Hepatocyte (in vitro differentiated cells): Measurements from ENCODE around the gene SYTL1. TPM values are rescaled to one million over a fixed set of nuclear protein-coding genes. Genes with fewer than 3 reads are reported as not detected.

ENCODE experiments used
- DNase-seq: peaks from one replicate; pipeline ENCODE4 v3.0.0-alpha.2; 2016; ENCODE audit warnings: low spot score
- H2AFZ ChIP-seq: fragments of 200-600 bp; sonication (generic); 2 replicates; pipeline ENCODE4 v1.6.0; 2016; ENCODE audit warnings: antibody characterized with exemption, mild to moderate bottlenecking
- H3K27ac ChIP-seq: fragments of 200-600 bp; sonication (generic); 2 replicates; pipeline ENCODE4 v1.5.1; 2016; ENCODE audit warnings: mild to moderate bottlenecking
- H3K27me3 ChIP-seq: fragments of 200-600 bp; sonication (generic); 2 replicates; pipeline ENCODE4 v1.6.1; 2016
- H3K36me3 ChIP-seq: fragments of 200-600 bp; sonication (generic); replicated peaks from 2 replicates; pipeline ENCODE4 v1.5.1; 2016; ENCODE audit warnings: low read depth; ENCODE audit not compliant: insufficient read depth
- H3K4me1 ChIP-seq: fragments of 200-600 bp; sonication (generic); 2 replicates; pipeline ENCODE4 v1.5.1; 2016; ENCODE audit warnings: mild to moderate bottlenecking, moderate library complexity; ENCODE audit not compliant: insufficient read depth
- H3K4me2 ChIP-seq: fragments of 200-600 bp; sonication (generic); 2 replicates; pipeline ENCODE4 v1.6.0; 2016
- H3K4me3 ChIP-seq: fragments of 200-600 bp; sonication (generic); 2 replicates; pipeline ENCODE4 v1.5.1; 2016; ENCODE audit warnings: mild to moderate bottlenecking
- H3K79me2 ChIP-seq: fragments of 200-600 bp; sonication (generic); 2 replicates; pipeline ENCODE4 v1.6.0; 2017; ENCODE audit warnings: mild to moderate bottlenecking
- H3K9me2 ChIP-seq: fragments of 200-600 bp; sonication (generic); replicated peaks from 2 replicates; pipeline ENCODE4 v1.6.0; 2017; ENCODE audit warnings: mild to moderate bottlenecking; ENCODE audit not compliant: insufficient read depth
- H3K9me3 ChIP-seq: fragments of 200-600 bp; sonication (generic); 2 replicates; pipeline ENCODE4 v1.5.1; 2016; ENCODE audit warnings: low read depth, mild to moderate bottlenecking
- H4K20me1 ChIP-seq: fragments of 200-600 bp; sonication (generic); 2 replicates; pipeline ENCODE4 v1.6.0; 2016; ENCODE audit warnings: mild to moderate bottlenecking; ENCODE audit not compliant: insufficient read depth, poor library complexity, severe bottlenecking
- EZH2 ChIP-seq: fragments of 200-600 bp; sonication (generic); IDR thresholded peaks from 2 replicates; pipeline ENCODE4 v1.6.1; 2016; ENCODE audit warnings: antibody characterized with exemption, mild to moderate bottlenecking, borderline replicate concordance
- EZH2phosphoT487 ChIP-seq: fragments of 200-600 bp; sonication (generic); IDR thresholded peaks from one replicate; pipeline ENCODE4 v1.6.1; 2018; ENCODE audit warnings: antibody characterized with exemption, mild to moderate bottlenecking, low read depth, moderate library complexity; ENCODE audit not compliant: unreplicated experiment, severe bottlenecking
- WGBS: methylation state at CpG from one replicate; pipeline ENCODE4 v1.1.6; 2016; ENCODE audit warnings: low lambda C conversion rate; ENCODE audit errors: missing lambda C conversion rate; 5-methylcytosine and 5-hydroxymethylcytosine counted together
- polyA plus RNA-seq: library from polyadenylated mRNA; unstranded; fragments of >200 nt; fragmentation: Nextera tagmentation; extraction: Ambion mirVana; gene quantifications from 2 replicates; pipeline ENCODE4 v1.2.1, GENCODE V29; 2016
- total RNA-seq: library from RNA; depleted of rRNA; stranded (reverse); fragments of >200 nt; gene quantifications from 2 replicates; pipeline ENCODE4 v1.2.3, GENCODE V29; 2014
- TF ChIP-seq, protein P1 (sequence below): fragments of 200-600 bp; sonication (generic); IDR thresholded peaks from 2 replicates; pipeline ENCODE4 v1.5.1; 2016; ENCODE audit warnings: antibody characterized with exemption, mild to moderate bottlenecking; ENCODE audit not compliant: poor library complexity

Gene SYTL1
- total and polyA plus RNA-seq, 2 experiments from 2014 or later: 12.1 to 21.7 TPM

GRCh38 chr1:27342778-27343638, 1.2 kb downstream of the SYTL1 start:
- H3K9me3 ChIP-seq: no peaks in the 10 kb centered on the region
- no peak overlapping the region for H3K4me3 ChIP-seq
- TF ChIP-seq, protein P1, sequence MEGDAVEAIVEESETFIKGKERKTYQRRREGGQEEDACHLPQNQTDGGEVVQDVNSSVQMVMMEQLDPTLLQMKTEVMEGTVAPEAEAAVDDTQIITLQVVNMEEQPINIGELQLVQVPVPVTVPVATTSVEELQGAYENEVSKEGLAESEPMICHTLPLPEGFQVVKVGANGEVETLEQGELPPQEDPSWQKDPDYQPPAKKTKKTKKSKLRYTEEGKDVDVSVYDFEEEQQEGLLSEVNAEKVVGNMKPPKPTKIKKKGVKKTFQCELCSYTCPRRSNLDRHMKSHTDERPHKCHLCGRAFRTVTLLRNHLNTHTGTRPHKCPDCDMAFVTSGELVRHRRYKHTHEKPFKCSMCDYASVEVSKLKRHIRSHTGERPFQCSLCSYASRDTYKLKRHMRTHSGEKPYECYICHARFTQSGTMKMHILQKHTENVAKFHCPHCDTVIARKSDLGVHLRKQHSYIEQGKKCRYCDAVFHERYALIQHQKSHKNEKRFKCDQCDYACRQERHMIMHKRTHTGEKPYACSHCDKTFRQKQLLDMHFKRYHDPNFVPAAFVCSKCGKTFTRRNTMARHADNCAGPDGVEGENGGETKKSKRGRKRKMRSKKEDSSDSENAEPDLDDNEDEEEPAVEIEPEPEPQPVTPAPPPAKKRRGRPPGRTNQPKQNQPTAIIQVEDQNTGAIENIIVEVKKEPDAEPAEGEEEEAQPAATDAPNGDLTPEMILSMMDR: no peak
- TF ChIP-seq EZH2phosphoT487 (no peak), EZH2 (no peak)
- DNase-seq: peak; percentile 69
- H3K4me1 ChIP-seq: peaks cover 16% of the 10 kb centered on the region
- no peaks in the 10 kb centered on the region for H3K27me3 ChIP-seq
- no peaks in the 10 kb centered on the region for H3K36me3 ChIP-seq
- H3K9me2 ChIP-seq: no peaks in the 10 kb centered on the region
- H3K4me2 ChIP-seq: peak overlapping the region; percentile 91
- WGBS: 65% methylated on average over 30 of the region's 31 CpGs
- H4K20me1 ChIP-seq: no peaks in the 10 kb centered on the region
- peak overlapping the region; percentile 72 for H3K27ac ChIP-seq
- no peaks in the 10 kb centered on the region for H3K79me2 ChIP-seq
- peak overlapping the region; percentile 40 for H2AFZ ChIP-seq

DNA sequence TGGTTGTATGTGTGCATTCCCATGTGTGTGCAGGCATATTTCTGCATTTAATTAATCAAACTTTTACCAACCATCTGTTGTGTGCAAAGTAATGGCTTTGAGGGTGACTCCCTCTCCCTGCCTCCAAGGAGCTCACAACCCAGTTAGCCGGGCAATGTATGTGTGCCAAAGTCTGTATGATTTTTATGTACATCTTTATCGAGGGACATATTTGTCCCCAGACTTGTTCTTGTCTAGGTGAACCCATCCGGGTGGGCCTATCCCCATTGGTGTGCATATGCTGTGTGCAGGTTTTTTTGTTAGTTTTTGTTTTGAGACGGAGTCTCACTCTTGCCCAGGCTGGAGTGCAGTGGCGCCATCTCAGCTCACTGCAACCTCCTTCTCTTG, 1.8 kb downstream of the SYTL1 start:
- TF ChIP-seq EZH2phosphoT487 (no peak), EZH2 (no peak)
- TF ChIP-seq, protein P1: no peak

DNA sequence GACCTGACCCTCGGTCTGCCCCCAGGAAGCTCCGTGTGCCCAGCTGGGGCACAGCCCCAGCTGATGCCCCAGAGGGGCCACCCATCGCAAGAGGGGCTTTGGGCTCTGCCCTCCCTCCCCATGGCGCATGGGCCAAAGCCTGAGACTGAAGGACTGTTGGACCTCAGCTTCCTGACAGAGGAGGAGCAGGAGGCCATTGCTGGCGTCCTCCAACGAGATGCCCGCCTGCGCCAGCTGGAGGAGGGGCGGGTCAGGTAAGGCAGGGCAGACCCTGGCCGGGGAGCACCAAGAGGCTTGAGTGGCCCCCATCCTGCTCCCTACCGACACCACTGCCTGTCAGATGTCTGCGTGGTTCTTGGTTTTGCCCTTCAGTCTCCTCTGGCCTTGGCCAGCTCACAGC, 3.5 kb downstream of the SYTL1 start:
- H3K9me3 ChIP-seq: no peaks in the 10 kb centered on the region
- no peaks in the 10 kb centered on the region for H3K79me2 ChIP-seq
- WGBS: 98% methylated on average over 12 of the region's 12 CpGs
- DNase-seq: no peak
- H3K36me3 ChIP-seq: no peaks in the 10 kb centered on the region
- H3K4me1 ChIP-seq: peaks cover 30% of the 10 kb centered on the region
- no peaks in the 10 kb centered on the region for H3K27me3 ChIP-seq
- TF ChIP-seq EZH2: no peak
- TF ChIP-seq, protein P1: no peak
- TF ChIP-seq EZH2phosphoT487: no peak
- no peak overlapping the region for H3K4me2 ChIP-seq
- H3K4me3 ChIP-seq: no peak overlapping the region
- no peak overlapping the region for H2AFZ ChIP-seq
- H3K9me2 ChIP-seq: no peaks in the 10 kb centered on the region
- H3K27ac ChIP-seq: no peak overlapping the region
- no peaks in the 10 kb centered on the region for H4K20me1 ChIP-seq

More for the DNA sequence above, 1.8 kb downstream of the SYTL1 start:
- no peaks in the 10 kb centered on the region for H3K79me2 ChIP-seq
- peaks cover 16% of the 10 kb centered on the region for H3K4me1 ChIP-seq
- H3K27me3 ChIP-seq: no peaks in the 10 kb centered on the region
- no peak overlapping the region for H2AFZ ChIP-seq
- no peaks in the 10 kb centered on the region for H4K20me1 ChIP-seq
- no peaks in the 10 kb centered on the region for H3K9me2 ChIP-seq
- H3K9me3 ChIP-seq: no peaks in the 10 kb centered on the region
- DNase-seq: no peak
- no peaks in the 10 kb centered on the region for H3K36me3 ChIP-seq
- H3K27ac ChIP-seq: no peak overlapping the region
- peak overlapping the region; percentile 91 for H3K4me2 ChIP-seq
- 89% methylated on average over 5 of the region's 5 CpGs for WGBS
- no peak overlapping the region for H3K4me3 ChIP-seq
